ENCODE data around the gene SVOPL. TPM values are rescaled to one million over a fixed set of nuclear protein-coding genes. Genes with fewer than 3 reads are reported as not detected.

The SVOPL gene
- total RNA-seq, 2 experiments from 2014 or later = not detected

DNA sequence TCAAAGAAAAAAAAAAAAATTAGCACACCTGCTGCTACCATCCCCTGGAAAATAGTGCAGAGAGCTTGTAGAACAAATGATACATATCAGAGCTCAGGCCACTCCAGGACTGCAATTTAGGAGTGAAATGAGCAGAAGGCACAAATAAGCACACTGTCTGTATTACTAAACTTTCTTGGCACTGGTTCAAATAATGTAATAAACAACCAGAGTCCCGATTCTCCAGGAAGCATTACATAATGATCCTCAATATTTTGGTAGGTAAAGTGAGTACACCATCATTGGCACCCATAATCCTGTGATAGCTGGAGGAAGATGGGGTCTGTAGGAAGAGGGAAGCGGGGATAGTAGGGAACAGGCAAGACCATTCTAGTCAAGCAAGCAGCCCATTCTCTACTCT is 74.3 kb downstream of the SVOPL start:
- TF ChIP-seq, protein P1, sequence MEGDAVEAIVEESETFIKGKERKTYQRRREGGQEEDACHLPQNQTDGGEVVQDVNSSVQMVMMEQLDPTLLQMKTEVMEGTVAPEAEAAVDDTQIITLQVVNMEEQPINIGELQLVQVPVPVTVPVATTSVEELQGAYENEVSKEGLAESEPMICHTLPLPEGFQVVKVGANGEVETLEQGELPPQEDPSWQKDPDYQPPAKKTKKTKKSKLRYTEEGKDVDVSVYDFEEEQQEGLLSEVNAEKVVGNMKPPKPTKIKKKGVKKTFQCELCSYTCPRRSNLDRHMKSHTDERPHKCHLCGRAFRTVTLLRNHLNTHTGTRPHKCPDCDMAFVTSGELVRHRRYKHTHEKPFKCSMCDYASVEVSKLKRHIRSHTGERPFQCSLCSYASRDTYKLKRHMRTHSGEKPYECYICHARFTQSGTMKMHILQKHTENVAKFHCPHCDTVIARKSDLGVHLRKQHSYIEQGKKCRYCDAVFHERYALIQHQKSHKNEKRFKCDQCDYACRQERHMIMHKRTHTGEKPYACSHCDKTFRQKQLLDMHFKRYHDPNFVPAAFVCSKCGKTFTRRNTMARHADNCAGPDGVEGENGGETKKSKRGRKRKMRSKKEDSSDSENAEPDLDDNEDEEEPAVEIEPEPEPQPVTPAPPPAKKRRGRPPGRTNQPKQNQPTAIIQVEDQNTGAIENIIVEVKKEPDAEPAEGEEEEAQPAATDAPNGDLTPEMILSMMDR (IDR thresholded peaks at IDR 0.05) = no peak
- Histone ChIP-seq H3K27ac (ENCODE audit: low read depth in 1 of 2, low read length in 2 of 2) (no peak overlapping the region), H3K4me3 (ENCODE audit: low read length) (no peak overlapping the region), H3K9me3 (ENCODE audit: control insufficient read depth in 1 of 2, insufficient read depth in 1 of 2, low read length in 2 of 2) (no peaks in the 10 kb centered on the region), H3K27me3 (ENCODE audit: control insufficient read depth in 1 of 2, insufficient read depth in 2 of 2, low read length in 2 of 2) (no peaks in the 10 kb centered on the region), H3K4me1 (ENCODE audit: insufficient read depth, low read length) (peaks cover 18% of the 10 kb centered on the region), H3K36me3 (ENCODE audit: insufficient read depth, low read length) (no peaks in the 10 kb centered on the region)
- ChIA-PET POLR2A (no interaction called here), CTCF (interaction anchor here (0.8 kb wide), 1 partner anchor 10 kb away, joined by 3 read pairs; no protein-coding TSS in a partner anchor)
- no peaks in the 10 kb centered on the region for H3K36me3 Mint-ChIP-seq (ENCODE audit: low read depth)
- H3K4me1 Mint-ChIP-seq (ENCODE audit: low read depth) = peaks cover 44% of the 10 kb centered on the region
- intact Hi-C loops (cut with DNase I, micrococcal nuclease) = loop anchor here in 1 of 2 experiments (10.0 kb wide), 1 partner anchor 128 kb away; no protein-coding TSS in a partner anchor
- ATAC-seq (ENCODE audit: poor library complexity) (no peak), DNase-seq (no peak)
- H3K27me3 Mint-ChIP-seq = no peaks in the 10 kb centered on the region
- H3K9me3 Mint-ChIP-seq = no peaks in the 10 kb centered on the region
- peak overlapping the region; percentile 54 for H3K27ac Mint-ChIP-seq
- no peak overlapping the region for H3K4me3 Mint-ChIP-seq

DNA sequence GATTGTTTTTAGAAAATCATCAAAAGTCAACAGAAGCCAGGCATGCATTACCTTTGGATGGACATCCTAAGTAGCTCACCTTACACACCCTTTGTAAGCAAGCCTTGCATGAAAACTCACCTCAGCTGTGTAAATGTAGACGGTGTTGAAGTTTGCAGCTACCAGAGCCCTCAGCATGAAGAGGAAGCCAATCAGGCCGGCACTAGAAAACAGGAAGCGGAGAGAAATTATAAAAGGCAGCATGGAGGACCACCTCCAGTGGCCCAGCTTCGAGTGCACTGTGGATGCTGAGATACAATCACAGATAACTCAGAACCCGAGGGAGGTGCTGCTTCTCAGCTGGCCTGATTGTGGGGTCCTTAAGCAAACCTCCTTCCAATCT is 75.3 kb downstream of the SVOPL start:
- H3K27ac Mint-ChIP-seq = peak overlapping the region; percentile 61
- DNase-seq = peak in 5 of 14 experiments; percentile 3 to 40 (median 27)
- Histone ChIP-seq H3K4me1 (ENCODE audit: insufficient read depth, low read length) (peaks cover 18% of the 10 kb centered on the region), H3K27ac (ENCODE audit: low read depth in 1 of 2, low read length in 2 of 2) (no peak overlapping the region), H3K27me3 (ENCODE audit: control insufficient read depth in 1 of 2, insufficient read depth in 2 of 2, low read length in 2 of 2) (no peaks in the 10 kb centered on the region), H3K36me3 (ENCODE audit: insufficient read depth, low read length) (no peaks in the 10 kb centered on the region), H3K4me3 (ENCODE audit: low read length) (no peak overlapping the region), H3K9me3 (ENCODE audit: control insufficient read depth in 1 of 2, insufficient read depth in 1 of 2, low read length in 2 of 2) (no peaks in the 10 kb centered on the region)
- peaks cover 44% of the 10 kb centered on the region for H3K4me1 Mint-ChIP-seq (ENCODE audit: low read depth)
- intact Hi-C loops (cut with DNase I, micrococcal nuclease) = loop anchor here in 1 of 2 experiments (10.0 kb wide), 1 partner anchor 129 kb away; no protein-coding TSS in a partner anchor
- TF ChIP-seq, protein P1 (IDR thresholded peaks at IDR 0.05) = no peak
- ATAC-seq (ENCODE audit: poor library complexity) = peak; percentile 63
- H3K27me3 Mint-ChIP-seq = no peaks in the 10 kb centered on the region
- peak overlapping the region; percentile 13 for H3K4me3 Mint-ChIP-seq
- H3K36me3 Mint-ChIP-seq (ENCODE audit: low read depth) = no peaks in the 10 kb centered on the region
- CTCF ChIA-PET = no interaction called here
- POLR2A ChIA-PET = interaction anchor here (0.8 to 1.9 kb wide), 8 partner anchors 12 to 278 kb away, joined by 3 to 10 read pairs (median 4); no protein-coding TSS in a partner anchor
- no peaks in the 10 kb centered on the region for H3K9me3 Mint-ChIP-seq

GRCh38 chr7:138625084-138625848 is 75.9 kb downstream of the SVOPL start:
- ChIA-PET POLR2A (interaction anchor here (0.5 to 1.9 kb wide), 12 partner anchors 9 to 386 kb away, joined by 3 to 10 read pairs (median 3); no protein-coding TSS in a partner anchor), CTCF (interaction anchor here (0.6 to 0.8 kb wide), 2 partner anchors 17 to 1051 kb away, joined by 3 read pairs; no protein-coding TSS in a partner anchor)

More at GRCh38 chr7:138625084-138625848, 75.9 kb downstream of the SVOPL start:
- H3K36me3 Mint-ChIP-seq (ENCODE audit: low read depth) = no peaks in the 10 kb centered on the region
- peak in 3 of 14 experiments; percentile 25 to 61 (median 29) for DNase-seq
- no peak overlapping the region for H3K27ac ChIP-seq (ENCODE audit: low read depth in 1 of 2, low read length in 2 of 2)
- H3K9me3 Mint-ChIP-seq = no peaks in the 10 kb centered on the region
- TF ChIP-seq, protein P1 (IDR thresholded peaks at IDR 0.05) = no peak
- ATAC-seq (ENCODE audit: poor library complexity) = peak; percentile 71
- H3K4me3 Mint-ChIP-seq = peak overlapping the region; percentile 35
- H3K36me3 ChIP-seq (ENCODE audit: insufficient read depth, low read length) = no peaks in the 10 kb centered on the region
- H3K27me3 ChIP-seq (ENCODE audit: control insufficient read depth in 1 of 2, insufficient read depth in 2 of 2, low read length in 2 of 2) = no peaks in the 10 kb centered on the region
- H3K27ac Mint-ChIP-seq = peak overlapping the region; percentile 61
- H3K27me3 Mint-ChIP-seq = no peaks in the 10 kb centered on the region
- no peaks in the 10 kb centered on the region for H3K9me3 ChIP-seq (ENCODE audit: control insufficient read depth in 1 of 2, insufficient read depth in 1 of 2, low read length in 2 of 2)
- intact Hi-C loops (cut with DNase I, micrococcal nuclease) = loop anchor here in 1 of 2 experiments (10.0 kb wide), 1 partner anchor 130 kb away; no protein-coding TSS in a partner anchor
- peaks cover 18% of the 10 kb centered on the region for H3K4me1 ChIP-seq (ENCODE audit: insufficient read depth, low read length)
- H3K4me3 ChIP-seq (ENCODE audit: low read length) = no peak overlapping the region
- H3K4me1 Mint-ChIP-seq (ENCODE audit: low read depth) = peaks cover 43% of the 10 kb centered on the region

Measured in CD4-positive, alpha-beta T cell (primary cell).